H9 (cell line): ENCODE data around the gene SLC38A1. TPM values are rescaled to one million over a fixed set of nuclear protein-coding genes. Genes with fewer than 3 reads are reported as not detected.

Source experiments
- DNase-seq: peaks from one replicate; pipeline ENCODE4 v3.0.0-alpha.2; 2017
- H2AFZ ChIP-seq: one replicate; pipeline ENCODE4 v1.6.1; 2013; ENCODE audit warnings: mild to moderate bottlenecking, low read length, control low read depth, moderate library complexity
- H2AK5ac ChIP-seq: 2 replicates; pipeline ENCODE4 v1.6.1; 2013; ENCODE audit warnings: low read length, control low read depth, mixed read lengths; ENCODE audit not compliant: insufficient read length
- H2BK120ac ChIP-seq: one replicate; pipeline ENCODE4 v1.6.1; 2013; ENCODE audit warnings: low read depth, mild to moderate bottlenecking, low read length, control low read depth, inconsistent platforms; ENCODE audit not compliant: poor library complexity, severe bottlenecking
- H2BK12ac ChIP-seq: 2 replicates; pipeline ENCODE4 v1.6.1; 2013; ENCODE audit warnings: low read length, control low read depth, mixed read lengths, low read depth; ENCODE audit not compliant: insufficient read length
- H2BK15ac ChIP-seq: 2 replicates; pipeline ENCODE4 v1.6.1; 2013; ENCODE audit warnings: low read depth, low read length, control low read depth
- H2BK20ac ChIP-seq: one replicate; pipeline ENCODE4 v1.6.1; 2013; ENCODE audit warnings: low read depth, mild to moderate bottlenecking, low read length, control low read depth, inconsistent platforms; ENCODE audit not compliant: poor library complexity, severe bottlenecking
- H2BK5ac ChIP-seq: 2 replicates; pipeline ENCODE4 v1.6.1; 2013; ENCODE audit warnings: low read length, control low read depth, mixed read lengths; ENCODE audit not compliant: insufficient read length
- H3K14ac ChIP-seq: 2 replicates; pipeline ENCODE4 v1.6.1; 2013; ENCODE audit warnings: low read length, control low read depth; ENCODE audit not compliant: insufficient read depth
- H3K18ac ChIP-seq: 2 replicates; pipeline ENCODE4 v1.6.1; 2013; ENCODE audit warnings: low read depth, mild to moderate bottlenecking, mixed read lengths, low read length, control low read depth; ENCODE audit not compliant: insufficient read length
- H3K23ac ChIP-seq: 2 replicates; pipeline ENCODE4 v1.6.1; 2013; ENCODE audit warnings: low read length, control low read depth, mixed read lengths, low read depth; ENCODE audit not compliant: insufficient read length
- H3K23me2 ChIP-seq: 2 replicates; pipeline ENCODE4 v1.6.1; 2013; ENCODE audit warnings: low read depth, mild to moderate bottlenecking, mixed read lengths, low read length, control low read depth; ENCODE audit not compliant: insufficient read length, poor library complexity, severe bottlenecking
- H3K27ac ChIP-seq: 2 replicates; pipeline ENCODE4 v1.5.1; 2013; ENCODE audit warnings: low read length, control low read depth, mixed read lengths, low read depth; ENCODE audit not compliant: insufficient read length
- H3K27me3 ChIP-seq: 2 replicates; pipeline ENCODE4 v1.6.1; 2013; ENCODE audit warnings: low read length, control low read depth, inconsistent platforms; ENCODE audit not compliant: insufficient read depth
- H3K4ac ChIP-seq: 2 replicates; pipeline ENCODE4 v1.6.1; 2013; ENCODE audit warnings: low read depth, mild to moderate bottlenecking, control low read depth, inconsistent platforms, low read length, moderate library complexity
- H3K4me1 ChIP-seq: 2 replicates; pipeline ENCODE4 v1.6.1; 2013; ENCODE audit warnings: low read length, control low read depth, inconsistent platforms; ENCODE audit not compliant: insufficient read depth
- H3K4me2 ChIP-seq: 2 replicates; pipeline ENCODE4 v1.6.1; 2013; ENCODE audit warnings: low read length, control low read depth, mixed read lengths; ENCODE audit not compliant: insufficient read length, insufficient read depth
- H3K56ac ChIP-seq: 2 replicates; pipeline ENCODE4 v1.6.1; 2013; ENCODE audit warnings: low read depth, mild to moderate bottlenecking, mixed read lengths, low read length, control low read depth; ENCODE audit not compliant: insufficient read length
- H3K79me1 ChIP-seq: 2 replicates; pipeline ENCODE4 v1.6.1; 2013; ENCODE audit warnings: low read depth, mild to moderate bottlenecking, moderate library complexity, low read length, control low read depth, inconsistent platforms; ENCODE audit not compliant: insufficient read depth, poor library complexity, severe bottlenecking
- H3K79me2 ChIP-seq: 2 replicates; pipeline ENCODE4 v1.6.1; 2013; ENCODE audit warnings: low read length, control low read depth, inconsistent platforms; ENCODE audit not compliant: insufficient read depth
- H3K9ac ChIP-seq: 2 replicates; pipeline ENCODE4 v1.6.1; 2013; ENCODE audit warnings: low read length, control low read depth, mixed read lengths; ENCODE audit not compliant: insufficient read length; ENCODE audit errors: extremely low read depth
- H3K9me3 ChIP-seq: one replicate; pipeline ENCODE4 v1.6.1; 2013; ENCODE audit warnings: low read depth, low read length, inconsistent platforms; ENCODE audit not compliant: control insufficient read depth
- H3T11ph ChIP-seq: one replicate; pipeline ENCODE4 v1.6.1; 2013; ENCODE audit warnings: mild to moderate bottlenecking, low read length, control low read depth, inconsistent platforms
- H4K20me1 ChIP-seq: one replicate; pipeline ENCODE4 v1.6.1; 2013; ENCODE audit not compliant: control insufficient read depth, insufficient read length, insufficient read depth
- H4K5ac ChIP-seq: 2 replicates; pipeline ENCODE4 v1.6.1; 2013; ENCODE audit warnings: low read depth, mild to moderate bottlenecking, mixed read lengths, low read length, control low read depth; ENCODE audit not compliant: insufficient read length
- H4K8ac ChIP-seq: replicated peaks from 2 replicates; pipeline ENCODE4 v1.6.1; 2013; ENCODE audit warnings: low read length, control low read depth, mixed read lengths, low read depth; ENCODE audit not compliant: insufficient read length
- H4K91ac ChIP-seq: 2 replicates; pipeline ENCODE4 v1.6.1; 2013; ENCODE audit warnings: low read depth, mild to moderate bottlenecking, moderate library complexity, mixed read lengths, low read length, control low read depth; ENCODE audit not compliant: insufficient read length
- H3K27ac Mint-ChIP-seq, 3 experiments: 2 replicates in 2 of 3; 3 replicates in 1 of 3; pipeline ENCODE4 v1.8.0; 2020 to 2021; ENCODE audit warnings: mixed read lengths in 3 of 3, mild to moderate bottlenecking in 1 of 3, moderate library complexity in 1 of 3
- H3K27me3 Mint-ChIP-seq: 2 replicates; pipeline ENCODE4 v1.8.0; 2021; ENCODE audit warnings: low read depth, mild to moderate bottlenecking, moderate library complexity, mixed read lengths
- H3K36me3 Mint-ChIP-seq, 3 experiments: 2 replicates in 2 of 3; 3 replicates in 1 of 3; pipeline ENCODE4 v1.8.0; 2020 to 2021; ENCODE audit warnings: low read depth in 3 of 3, mixed read lengths in 3 of 3; ENCODE audit not compliant: insufficient read depth in 1 of 3
- H3K4me1 Mint-ChIP-seq, 2 experiments: 2 replicates each; pipeline ENCODE4 v1.8.0; 2020; ENCODE audit warnings: mixed read lengths in 2 of 2
- H3K4me3 Mint-ChIP-seq, 2 experiments: 2 replicates in 1 of 2; 3 replicates in 1 of 2; pipeline ENCODE4 v1.8.0; 2020 to 2021; ENCODE audit warnings: mild to moderate bottlenecking in 2 of 2, mixed read lengths in 2 of 2, moderate library complexity in 1 of 2
- H3K9me3 Mint-ChIP-seq, 2 experiments: 2 replicates in 1 of 2; 3 replicates in 1 of 2; pipeline ENCODE4 v1.8.0; 2020; ENCODE audit warnings: mild to moderate bottlenecking in 2 of 2, mixed read lengths in 2 of 2, moderate library complexity in 1 of 2
- WGBS: extraction: QIAGEN DNeasy Blood & Tissue Kit; methylation state at CpG from one replicate; pipeline ENCODE4 v1.1.7; 2013; ENCODE audit warnings: missing lambda C conversion rate, low lambda C conversion rate, mixed read lengths; ENCODE audit not compliant: insufficient read length; ENCODE audit errors: extremely low coverage; 5-methylcytosine and 5-hydroxymethylcytosine counted together
- total RNA-seq: library from RNA; stranded (reverse); gene quantifications from 2 replicates; pipeline ENCODE4 v1.2.1, GENCODE V29; 2021
- TF ChIP-seq, protein P1 (sequence below): fragments of 200-600 bp; sonication (generic); conservative IDR thresholded peaks from 3 replicates; pipeline ENCODE4 v1.8.0; 2021; ENCODE audit warnings: antibody characterized with exemption, mild to moderate bottlenecking

SLC38A1 gene
- total RNA-seq, 1 experiment from 2014 or later, result 216 TPM

DNA sequence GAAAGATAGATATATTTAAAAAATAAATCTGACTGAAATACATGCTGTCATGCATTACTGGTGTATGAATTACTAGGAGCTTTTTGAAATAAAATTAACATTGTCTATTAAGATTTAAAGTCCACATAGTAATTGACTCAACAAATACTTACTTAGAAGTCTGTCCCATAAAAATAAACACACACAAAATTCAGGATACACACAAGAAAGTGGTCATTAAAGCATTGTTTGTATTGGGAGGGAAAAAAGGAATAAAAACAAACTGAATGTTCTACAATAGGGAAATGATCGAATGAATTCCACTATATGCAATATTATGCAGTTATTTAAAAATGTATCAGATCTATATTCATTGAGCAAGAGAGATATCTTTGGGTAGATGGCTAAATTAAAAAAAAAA, 118.9 kb downstream of the SLC38A1 start:
- Histone ChIP-seq H3K9me3 (no peaks in the 10 kb centered on the region), H3K79me1 (no peaks in the 10 kb centered on the region), H3K14ac (no peak overlapping the region), H4K20me1 (no peaks in the 10 kb centered on the region), H4K8ac (no peak overlapping the region), H3K23ac (no peak overlapping the region), H3K56ac (no peak overlapping the region), H3K79me2 (no peaks in the 10 kb centered on the region), H2BK15ac (no peak overlapping the region), H3K18ac (no peak overlapping the region), H3K9ac (no peak overlapping the region), H3K27ac (no peak overlapping the region), H3K4me2 (no peak overlapping the region), H2BK120ac (no peak overlapping the region), H3K4ac (no peak overlapping the region), H3K23me2 (no peaks in the 10 kb centered on the region), H2AK5ac (no peak overlapping the region), H4K91ac (no peak overlapping the region), H3K4me1 (no peaks in the 10 kb centered on the region), H3K27me3 (no peaks in the 10 kb centered on the region), H4K5ac (no peak overlapping the region), H2AFZ (no peak overlapping the region), H3T11ph (no peak overlapping the region), H2BK5ac (no peak overlapping the region), H2BK12ac (no peak overlapping the region), H2BK20ac (no peak overlapping the region)
- Mint-ChIP-seq H3K27me3 (no peaks in the 10 kb centered on the region), H3K4me3 (no peak overlapping the region), H3K4me1 (peaks cover 6 to 8% of the 10 kb centered on the region in 2 experiments; a peak in 3 of 4 replicates), H3K27ac (no peak overlapping the region), H3K9me3 (no peaks in the 10 kb centered on the region), H3K36me3 (no peaks in the 10 kb centered on the region)
- WGBS, result no CpG with 5 or more reads among the region's 1 CpG
- TF ChIP-seq, protein P1, sequence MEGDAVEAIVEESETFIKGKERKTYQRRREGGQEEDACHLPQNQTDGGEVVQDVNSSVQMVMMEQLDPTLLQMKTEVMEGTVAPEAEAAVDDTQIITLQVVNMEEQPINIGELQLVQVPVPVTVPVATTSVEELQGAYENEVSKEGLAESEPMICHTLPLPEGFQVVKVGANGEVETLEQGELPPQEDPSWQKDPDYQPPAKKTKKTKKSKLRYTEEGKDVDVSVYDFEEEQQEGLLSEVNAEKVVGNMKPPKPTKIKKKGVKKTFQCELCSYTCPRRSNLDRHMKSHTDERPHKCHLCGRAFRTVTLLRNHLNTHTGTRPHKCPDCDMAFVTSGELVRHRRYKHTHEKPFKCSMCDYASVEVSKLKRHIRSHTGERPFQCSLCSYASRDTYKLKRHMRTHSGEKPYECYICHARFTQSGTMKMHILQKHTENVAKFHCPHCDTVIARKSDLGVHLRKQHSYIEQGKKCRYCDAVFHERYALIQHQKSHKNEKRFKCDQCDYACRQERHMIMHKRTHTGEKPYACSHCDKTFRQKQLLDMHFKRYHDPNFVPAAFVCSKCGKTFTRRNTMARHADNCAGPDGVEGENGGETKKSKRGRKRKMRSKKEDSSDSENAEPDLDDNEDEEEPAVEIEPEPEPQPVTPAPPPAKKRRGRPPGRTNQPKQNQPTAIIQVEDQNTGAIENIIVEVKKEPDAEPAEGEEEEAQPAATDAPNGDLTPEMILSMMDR, result no peak
- no peak for DNase-seq
